HepG2 (cell line): ENCODE measurements around the gene ZFYVE28. TPM values are rescaled to one million over a fixed set of nuclear protein-coding genes. Genes with fewer than 3 reads are reported as not detected.

Source experiments
- ATF7 ChIP-seq, 2 experiments: fragments of 450-650 bp in 1 of 2; sonication (generic) in 1 of 2; formaldehyde crosslinking in 1 of 2; IDR thresholded peaks; 2 replicates each; pipeline versions ENCODE4 v1.4.0 to v1.6.1; 2016 to 2020; ENCODE audit warnings: antibody characterized with exemption in 1 of 2, mild to moderate bottlenecking in 1 of 2, missing genetic modification reagents in 1 of 2
- CBX1 ChIP-seq: IDR thresholded peaks from one replicate; pipeline ENCODE4 v1.6.1; 2016; ENCODE audit warnings: antibody characterized with exemption, low read depth
- GABPA ChIP-seq, 2 experiments: IDR thresholded peaks; 2 replicates each; pipeline ENCODE4 v1.6.1; 2011 to 2016; ENCODE audit warnings: low read depth in 2 of 2, low read length in 1 of 2, missing biosample characterization in 1 of 2, missing genetic modification characterization in 1 of 2
- GPN1 ChIP-seq: sonication (generic); formaldehyde crosslinking; IDR thresholded peaks from 2 replicates; pipeline ENCODE4 v1.5.1; 2020; ENCODE audit warnings: missing genetic modification reagents, borderline replicate concordance
- HNRNPK ChIP-seq: fragments of 200-400 bp; formaldehyde crosslinking; IDR thresholded peaks from 2 replicates; pipeline ENCODE4 v1.6.1; 2018; ENCODE audit warnings: low read length, low read depth, moderate library complexity, mild to moderate bottlenecking; ENCODE audit not compliant: poor library complexity, severe bottlenecking
- HOXA5 ChIP-seq: sonication (generic); formaldehyde crosslinking; IDR thresholded peaks from 2 replicates; pipeline ENCODE4 v1.4.0; 2020; ENCODE audit warnings: missing genetic modification reagents
- LRRFIP1 ChIP-seq: sonication (generic); formaldehyde crosslinking; conservative IDR thresholded peaks from 2 replicates; pipeline ENCODE4 v1.4.0; 2020; ENCODE audit warnings: missing genetic modification reagents
- MYPOP ChIP-seq: sonication (generic); formaldehyde crosslinking; IDR thresholded peaks from 2 replicates; pipeline ENCODE4 v1.8.1; 2023; ENCODE audit warnings: mild to moderate bottlenecking, moderate library complexity, missing genetic modification reagents
- NONO ChIP-seq, 2 experiments: fragments of 450-650 bp in 1 of 2; sonication (generic) in 1 of 2; formaldehyde crosslinking in 1 of 2; IDR thresholded peaks in 1 of 2; conservative IDR thresholded peaks in 1 of 2; 2 replicates each; pipeline versions ENCODE4 v1.6.1 to v1.8.0; 2017 to 2022; ENCODE audit warnings: mild to moderate bottlenecking in 1 of 2, missing genetic modification reagents in 1 of 2, moderate library complexity in 1 of 2
- SUZ12 ChIP-seq: fragments of 150-350 bp; IDR thresholded peaks from 2 replicates; pipeline ENCODE4 v1.6.1; 2014; ENCODE audit warnings: low read depth, low read length
- TCF7 ChIP-seq: sonication (generic); IDR thresholded peaks from 2 replicates; pipeline ENCODE4 v1.6.1; 2016; ENCODE audit warnings: antibody characterized with exemption, low read depth
- THYN1 ChIP-seq: sonication (generic); formaldehyde crosslinking; IDR thresholded peaks from 2 replicates; pipeline ENCODE4 v1.8.1; 2023; ENCODE audit warnings: low read depth, mild to moderate bottlenecking, moderate library complexity, missing genetic modification reagents, borderline replicate concordance
- YEATS2 ChIP-seq: sonication (generic); formaldehyde crosslinking; IDR thresholded peaks from 2 replicates; pipeline ENCODE4 v1.4.0; 2020; ENCODE audit warnings: missing genetic modification reagents, borderline replicate concordance
- ZBTB38 ChIP-seq: sonication (generic); formaldehyde crosslinking; IDR thresholded peaks from 2 replicates; pipeline ENCODE4 v1.5.1; 2020; ENCODE audit warnings: mild to moderate bottlenecking, missing genetic modification reagents
- ZEB1 ChIP-seq: IDR thresholded peaks from 2 replicates; pipeline ENCODE4 v1.6.1; 2012; ENCODE audit warnings: mild to moderate bottlenecking, low read depth, inconsistent platforms; ENCODE audit not compliant: insufficient replicate concordance
- ZNF232 ChIP-seq: sonication (generic); formaldehyde crosslinking; IDR thresholded peaks from 2 replicates; pipeline ENCODE4 v1.4.0; 2020; ENCODE audit warnings: missing genetic modification reagents, borderline replicate concordance
- ZNF614 ChIP-seq: IDR thresholded peaks from 2 replicates; pipeline ENCODE4 v1.6.1; 2018; ENCODE audit warnings: missing biosample characterization, missing genetic modification reagents, inconsistent platforms, borderline replicate concordance
- ZNF615 ChIP-seq: sonication (generic); formaldehyde crosslinking; IDR thresholded peaks from 2 replicates; pipeline ENCODE4 v1.5.0; 2020; ENCODE audit warnings: mild to moderate bottlenecking, missing genetic modification reagents, borderline replicate concordance
- ZNF841 ChIP-seq: sonication (generic); formaldehyde crosslinking; IDR thresholded peaks from 2 replicates; pipeline ENCODE4 v1.8.1; 2023; ENCODE audit warnings: missing genetic modification reagents, borderline replicate concordance
- polyA plus RNA-seq, 8 experiments: library from polyadenylated mRNA; depleted of rRNA in 3 of 8; stranded (reverse) in 7 of 8; unstranded in 1 of 8; fragments of >200 nt; fragmentation: Illumina TruSeq in 4 of 8; extraction: Trizol in 4 of 8; gene quantifications; 2 replicates each; pipeline versions ENCODE4 v1.2.1 to v1.2.3, GENCODE V29; 2011 to 2016; ENCODE audit warnings: low read depth in 4 of 8, missing spikeins in 1 of 8, mixed read lengths in 1 of 8; ENCODE audit not compliant: insufficient read depth in 1 of 8
- total RNA-seq, 5 experiments: library from RNA; depleted of rRNA; stranded (reverse); fragments of >200 nt; fragmentation: Illumina TruSeq; extraction: Trizol; gene quantifications; 2 replicates each; pipeline ENCODE4 v1.2.3, GENCODE V29; 2016; ENCODE audit warnings: low read depth in 1 of 5
- TF ChIP-seq, protein P1 (sequence below): sonication (generic); formaldehyde crosslinking; IDR thresholded peaks from 2 replicates; pipeline ENCODE4 v1.5.0; 2020; ENCODE audit warnings: mild to moderate bottlenecking, missing genetic modification reagents, borderline replicate concordance

The ZFYVE28 gene
- total and polyA plus RNA-seq, 2 of the 13 experiments (the other 11 are each of a cell fraction or from before 2014, with no cell fraction given) = 0.12 to 0.22 TPM

DNA sequence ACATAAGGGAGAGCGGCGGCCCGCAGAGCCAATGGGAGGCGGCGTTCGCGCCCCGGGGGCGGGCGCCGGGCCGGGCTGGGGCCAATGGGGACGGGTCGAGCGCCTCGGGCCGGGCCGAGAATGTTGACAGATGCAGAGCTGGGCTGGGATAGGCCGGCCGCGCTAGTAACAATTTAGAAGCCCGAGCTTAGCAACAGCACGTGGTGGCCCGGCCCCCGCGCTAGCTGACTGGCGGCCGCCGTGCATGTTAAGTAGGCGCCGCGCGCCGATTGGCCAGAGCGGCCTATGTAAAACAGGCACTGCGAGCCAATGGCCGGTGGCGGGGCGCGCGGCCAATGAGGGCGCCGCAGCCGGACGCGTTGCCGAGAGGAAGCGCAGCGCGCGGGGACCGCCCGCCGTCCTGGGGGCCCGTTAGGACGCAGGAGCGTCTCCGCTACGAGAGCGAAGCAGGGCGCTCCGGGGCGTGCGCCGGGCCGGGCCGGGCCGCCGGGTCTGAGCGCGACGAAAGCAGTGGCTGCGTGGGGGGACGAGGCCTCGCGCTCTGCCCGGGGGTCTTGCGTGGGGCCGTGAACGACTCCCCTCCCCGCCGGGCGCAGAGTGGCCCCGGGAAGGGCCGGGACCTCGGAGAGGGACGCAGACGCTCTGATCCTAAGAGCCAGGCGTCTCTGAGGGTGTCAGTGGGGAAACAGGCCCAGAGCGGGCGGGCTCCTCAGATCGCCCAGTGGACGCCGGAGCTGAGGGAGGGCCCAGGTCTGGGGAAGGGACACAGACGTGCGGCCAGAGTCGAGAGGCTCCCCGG lies 156.1 kb downstream of the ZFYVE28 start (continued):
- TF ChIP-seq LRRFIP1 (CRISPR knock-in tag) = no peak
- TF ChIP-seq ZBTB38 (CRISPR knock-in tag) = peak; percentile 20; the same call in 1 of the 2 replicates
- TF ChIP-seq THYN1 (CRISPR knock-in tag) = no peak
- no peak for TF ChIP-seq HOXA5 (CRISPR knock-in tag)
- peak; percentile 11 for TF ChIP-seq CBX1
- TF ChIP-seq, protein P1, sequence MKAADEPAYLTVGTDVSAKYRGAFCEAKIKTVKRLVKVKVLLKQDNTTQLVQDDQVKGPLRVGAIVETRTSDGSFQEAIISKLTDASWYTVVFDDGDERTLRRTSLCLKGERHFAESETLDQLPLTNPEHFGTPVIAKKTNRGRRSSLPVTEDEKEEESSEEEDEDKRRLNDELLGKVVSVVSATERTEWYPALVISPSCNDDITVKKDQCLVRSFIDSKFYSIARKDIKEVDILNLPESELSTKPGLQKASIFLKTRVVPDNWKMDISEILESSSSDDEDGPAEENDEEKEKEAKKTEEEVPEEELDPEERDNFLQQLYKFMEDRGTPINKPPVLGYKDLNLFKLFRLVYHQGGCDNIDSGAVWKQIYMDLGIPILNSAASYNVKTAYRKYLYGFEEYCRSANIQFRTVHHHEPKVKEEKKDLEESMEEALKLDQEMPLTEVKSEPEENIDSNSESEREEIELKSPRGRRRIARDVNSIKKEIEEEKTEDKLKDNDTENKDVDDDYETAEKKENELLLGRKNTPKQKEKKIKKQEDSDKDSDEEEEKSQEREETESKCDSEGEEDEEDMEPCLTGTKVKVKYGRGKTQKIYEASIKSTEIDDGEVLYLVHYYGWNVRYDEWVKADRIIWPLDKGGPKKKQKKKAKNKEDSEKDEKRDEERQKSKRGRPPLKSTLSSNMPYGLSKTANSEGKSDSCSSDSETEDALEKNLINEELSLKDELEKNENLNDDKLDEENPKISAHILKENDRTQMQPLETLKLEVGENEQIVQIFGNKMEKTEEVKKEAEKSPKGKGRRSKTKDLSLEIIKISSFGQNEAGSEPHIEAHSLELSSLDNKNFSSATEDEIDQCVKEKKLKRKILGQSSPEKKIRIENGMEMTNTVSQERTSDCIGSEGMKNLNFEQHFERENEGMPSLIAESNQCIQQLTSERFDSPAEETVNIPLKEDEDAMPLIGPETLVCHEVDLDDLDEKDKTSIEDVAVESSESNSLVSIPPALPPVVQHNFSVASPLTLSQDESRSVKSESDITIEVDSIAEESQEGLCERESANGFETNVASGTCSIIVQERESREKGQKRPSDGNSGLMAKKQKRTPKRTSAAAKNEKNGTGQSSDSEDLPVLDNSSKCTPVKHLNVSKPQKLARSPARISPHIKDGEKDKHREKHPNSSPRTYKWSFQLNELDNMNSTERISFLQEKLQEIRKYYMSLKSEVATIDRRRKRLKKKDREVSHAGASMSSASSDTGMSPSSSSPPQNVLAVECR (CRISPR knock-in tag) = peak; percentile 94
- no peak for TF ChIP-seq YEATS2 (CRISPR knock-in tag)
- 0 out of 2 replicates have a peak, but pooled peaks have one; percentile 16 for TF ChIP-seq ZNF614 (CRISPR knock-in tag)
- TF ChIP-seq ZEB1 = no peak
- no peak for TF ChIP-seq GABPA (IDR thresholded peaks at IDR 0.05; ENCODE audit: low read depth, low read length)
- TF ChIP-seq GABPA (CRISPR knock-in tag; IDR thresholded peaks at IDR 0.05; ENCODE audit: low read depth) = no peak
- no peak for TF ChIP-seq GPN1 (CRISPR knock-in tag)
- peak; percentile 71 for TF ChIP-seq MYPOP (CRISPR knock-in tag)
- TF ChIP-seq ZNF232 (CRISPR knock-in tag) = peak; percentile 32; the same call in 1 of the 2 replicates
- TF ChIP-seq ZNF615 (CRISPR knock-in tag) = no peak
- no peak for TF ChIP-seq TCF7
- TF ChIP-seq SUZ12 = no peak
- no peak for TF ChIP-seq NONO (IDR thresholded peaks at IDR 0.05)
- no peak for TF ChIP-seq NONO (CRISPR knock-in tag; conservative IDR thresholded peaks at IDR 0.05)
- TF ChIP-seq ATF7 (IDR thresholded peaks at IDR 0.05) = no peak
- TF ChIP-seq ATF7 (CRISPR knock-in tag; IDR thresholded peaks at IDR 0.05) = no peak
- TF ChIP-seq ZNF841 = no peak
- peak; percentile 41 for TF ChIP-seq HNRNPK
